GM08714 (cell line): ENCODE results near the gene MPRIP.

ENCODE experiments used
- H3K4me3 ChIP-seq: fragments of 200-500 bp; sonication (Bioruptor generic); 2 replicates; pipeline ENCODE4 v1.5.1; 2014; ENCODE audit warnings: mild to moderate bottlenecking, low read length, inconsistent platforms
- ZNF274 ChIP-seq: IDR thresholded peaks from 2 replicates; pipeline ENCODE4 v1.6.1; 2012; ENCODE audit warnings: mild to moderate bottlenecking, low read depth, low read length

MPRIP gene

DNA sequence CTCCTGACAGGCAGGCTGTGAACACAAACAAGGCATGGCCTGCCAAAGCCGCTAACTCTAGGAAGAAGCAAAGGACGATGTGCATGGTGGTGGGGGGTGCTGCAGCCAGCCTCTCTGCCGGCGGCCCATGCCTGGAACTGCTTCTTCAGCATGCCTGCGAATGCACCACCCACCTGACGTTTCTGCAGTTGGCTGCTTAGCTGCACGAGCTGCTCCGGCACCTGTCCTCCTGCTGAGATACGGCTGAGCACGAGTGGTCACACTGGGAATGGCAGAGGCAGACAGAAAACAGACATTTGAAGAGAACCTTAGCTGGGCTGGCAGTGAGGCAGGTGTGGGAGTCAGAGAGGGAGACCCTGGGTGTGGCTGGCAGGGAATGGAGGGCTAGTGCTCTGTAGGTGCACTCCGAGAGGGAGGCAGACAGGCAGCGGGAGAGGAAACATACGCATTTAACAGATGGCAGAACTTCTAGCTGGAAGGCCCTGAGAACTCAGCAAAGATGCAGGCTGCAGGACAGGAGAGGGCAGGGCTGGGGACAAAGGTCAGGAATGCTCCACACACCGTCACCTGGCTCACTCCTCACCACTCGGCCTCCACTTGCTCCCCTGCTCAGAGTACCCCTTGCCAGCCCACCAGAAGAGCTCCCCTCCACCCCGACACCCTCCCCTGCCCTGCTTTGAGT lies 189.5 kb downstream of the MPRIP start:
- no peak for TF ChIP-seq ZNF274

DNA sequence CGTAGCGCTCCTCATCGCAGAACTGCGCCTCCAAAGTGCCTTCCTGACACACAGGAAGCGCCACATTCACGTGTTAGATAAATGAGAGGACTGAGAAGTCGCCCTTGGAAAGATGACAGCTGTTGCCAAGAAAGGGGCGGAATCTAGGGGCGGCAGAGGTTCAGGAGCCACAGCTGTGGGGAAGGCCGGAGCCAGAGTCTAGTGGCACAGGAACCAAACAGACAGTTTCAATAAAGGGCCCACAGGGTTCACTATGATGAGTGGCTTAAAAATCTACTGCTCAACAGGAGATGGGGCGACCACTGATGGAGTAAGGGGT lies 190.0 kb downstream of the MPRIP start:
- TF ChIP-seq ZNF274: no peak

More for the DNA sequence above, 189.5 kb downstream of the MPRIP start:
- no peak overlapping the region for H3K4me3 ChIP-seq

DNA sequence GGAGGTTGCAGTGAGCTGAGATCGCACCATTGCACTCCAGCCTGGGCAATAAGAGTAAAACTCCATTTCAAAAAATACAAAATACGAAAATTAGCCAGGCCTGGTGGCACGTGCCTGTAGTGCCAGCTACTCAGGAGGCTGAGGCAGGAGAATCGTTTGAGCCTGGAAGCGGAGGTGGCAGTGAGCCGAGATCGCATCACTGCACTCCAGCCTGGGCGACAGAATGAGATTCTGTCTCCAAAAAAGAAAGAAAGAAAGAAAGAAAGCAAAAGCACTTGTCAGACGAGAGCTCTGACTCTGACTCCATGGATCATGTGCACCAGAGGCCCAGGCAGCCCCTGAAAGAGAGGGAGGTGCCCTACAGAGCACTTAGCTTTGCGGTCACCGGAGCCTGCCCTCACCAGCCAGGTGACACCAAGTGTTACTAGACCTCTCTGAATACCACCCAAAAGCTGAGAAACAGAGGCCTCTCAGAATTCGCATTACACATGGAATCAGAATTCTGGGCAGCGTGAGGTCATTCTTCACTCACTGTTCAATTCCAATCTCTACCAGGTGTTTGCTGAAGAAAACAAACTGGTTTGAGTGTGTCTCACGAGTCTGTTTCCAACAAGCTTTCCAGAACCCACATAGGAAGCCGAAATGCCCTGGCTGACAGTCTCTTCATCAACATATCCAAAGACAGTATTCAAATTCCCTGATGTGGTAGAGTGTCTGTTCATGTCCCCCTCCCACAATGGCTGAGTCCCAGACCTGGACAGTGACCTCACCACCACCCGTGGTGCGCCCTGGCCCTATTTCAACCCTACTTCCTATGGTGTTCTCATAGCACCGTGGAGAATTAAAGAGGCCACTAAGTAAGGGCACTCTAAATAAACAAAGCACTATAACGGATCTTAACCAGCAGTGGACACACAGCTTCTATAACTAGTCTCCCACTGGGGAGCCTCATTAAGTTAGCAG lies 193.2 kb downstream of the MPRIP start:
- H3K4me3 ChIP-seq: peak overlapping the region; percentile 94
- TF ChIP-seq ZNF274: no peak

More for the DNA sequence above, 190.0 kb downstream of the MPRIP start:
- H3K4me3 ChIP-seq: no peak overlapping the region

DNA sequence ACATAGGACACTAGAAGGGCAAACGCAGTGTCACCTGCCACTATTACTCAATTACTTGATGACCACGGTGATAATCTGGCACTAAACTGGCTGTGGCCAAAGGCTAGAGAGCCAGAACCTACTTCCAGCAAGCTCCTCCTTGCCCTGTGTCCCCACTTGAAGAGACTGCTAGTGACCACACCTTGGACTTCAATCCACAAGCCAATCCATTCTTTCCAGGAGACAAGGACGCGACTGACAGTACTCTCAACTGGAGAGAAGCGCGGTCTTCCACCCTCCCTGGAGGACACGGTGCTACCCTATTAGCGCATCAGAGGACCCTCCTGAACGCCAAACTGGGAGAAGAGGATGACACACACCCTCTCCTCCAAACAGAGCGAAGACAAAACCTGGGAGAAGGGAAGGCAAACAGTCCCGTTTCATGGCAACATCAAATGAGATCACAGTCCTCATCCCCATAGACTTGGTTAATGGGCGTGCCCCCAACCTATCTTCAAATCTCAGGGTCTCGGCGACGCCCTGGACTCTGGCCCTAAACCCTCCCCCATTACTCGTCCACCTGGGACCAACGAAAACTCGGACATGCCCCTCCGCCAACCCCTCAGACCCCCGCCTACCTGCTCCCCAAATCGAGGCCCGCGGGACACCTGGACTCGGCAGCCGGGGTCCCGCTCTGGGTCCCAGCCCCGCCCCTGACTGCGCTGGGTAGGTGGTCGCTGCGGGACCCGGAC lies 194.2 kb downstream of the MPRIP start:
- peak overlapping the region; percentile 94 for H3K4me3 ChIP-seq
- TF ChIP-seq ZNF274: no peak

DNA sequence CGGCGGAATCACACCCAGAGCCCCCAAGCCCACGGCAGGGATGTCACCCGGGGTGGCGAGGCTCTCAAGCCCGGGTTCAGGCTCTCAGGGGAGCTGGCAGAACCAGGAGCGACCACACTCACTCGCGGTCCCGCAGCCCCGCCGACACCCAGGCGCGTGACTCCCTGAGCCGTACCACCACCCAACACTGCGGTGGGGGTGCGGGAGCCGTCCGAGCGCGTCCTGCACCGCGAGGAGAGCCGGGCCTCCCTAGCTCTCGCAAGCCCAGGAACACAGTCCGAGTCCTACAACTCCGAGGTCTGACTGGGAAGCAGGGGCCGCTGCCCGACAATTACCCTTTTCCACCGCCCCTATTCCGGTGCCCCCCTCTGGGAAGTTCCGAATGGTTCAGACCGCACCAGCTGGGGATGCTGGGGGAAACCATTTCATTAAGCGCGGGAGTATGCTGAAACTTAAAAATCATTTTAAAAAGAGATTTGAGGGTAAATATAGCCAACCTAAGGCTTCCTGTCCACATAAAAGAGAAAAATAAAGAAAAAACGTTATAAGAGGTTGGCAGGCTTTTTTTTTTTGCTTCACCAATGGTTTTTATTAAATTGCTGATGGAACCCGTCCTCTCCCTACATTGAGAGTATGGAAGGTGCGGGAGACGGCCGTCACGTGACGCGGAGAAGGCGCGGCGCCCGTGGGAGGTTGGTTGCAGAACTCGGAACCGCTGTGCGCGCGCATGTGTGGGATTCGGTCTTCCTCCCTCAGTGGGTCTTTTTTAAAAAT lies 195.0 kb downstream of the MPRIP start, which contains the start of gene FLCN:
FLCN (minus strand) TSS at position 143 of the 774 bp plus-strand sequence. CDS start 9,031 bp downstream, outside the sequence.
- H3K4me3 ChIP-seq: peak within 1 kb of the TSS; percentile 94
- TF ChIP-seq ZNF274: no peak

DNA sequence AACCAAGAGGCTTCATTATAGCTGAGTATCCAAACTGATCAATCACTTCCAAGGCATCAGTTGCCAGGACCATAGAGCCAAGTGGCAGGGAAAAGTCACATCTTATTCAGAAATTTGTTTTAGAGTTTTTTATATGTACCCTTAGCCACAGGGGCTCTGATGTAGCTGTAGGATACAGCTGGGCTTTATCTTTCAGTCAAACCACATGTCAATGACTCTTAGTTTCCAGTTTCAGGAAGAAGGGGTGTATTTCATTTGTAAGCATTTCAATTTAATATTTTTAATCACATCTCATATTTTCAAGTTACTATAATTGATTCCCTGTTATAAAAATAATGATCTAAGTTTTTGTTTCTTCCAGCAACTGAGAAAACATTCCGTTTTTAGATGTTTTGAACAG lies 197.6 kb downstream of the MPRIP start:
- no peak overlapping the region for H3K4me3 ChIP-seq
- TF ChIP-seq ZNF274: no peak

DNA sequence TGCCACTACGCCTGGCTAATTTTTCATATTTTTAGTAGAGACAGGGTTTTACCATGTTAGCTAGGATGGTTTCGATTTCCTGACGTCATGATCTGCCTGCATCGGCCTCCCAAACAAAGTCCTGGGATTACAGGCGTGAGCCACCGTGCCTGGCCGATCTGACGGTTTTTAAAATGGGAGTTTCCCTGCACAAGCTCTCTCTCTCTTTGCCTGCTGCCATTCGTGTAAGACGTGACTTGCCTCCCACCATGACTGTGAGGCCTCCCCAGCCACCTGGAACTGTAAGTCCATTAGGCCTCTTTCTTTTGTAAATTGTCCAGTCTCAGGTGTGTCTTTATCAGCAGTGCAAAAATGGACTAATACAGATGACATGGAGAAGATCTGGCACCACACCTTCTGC lies 199.4 kb downstream of the MPRIP start:
- TF ChIP-seq ZNF274: no peak
- H3K4me3 ChIP-seq: no peak overlapping the region

DNA sequence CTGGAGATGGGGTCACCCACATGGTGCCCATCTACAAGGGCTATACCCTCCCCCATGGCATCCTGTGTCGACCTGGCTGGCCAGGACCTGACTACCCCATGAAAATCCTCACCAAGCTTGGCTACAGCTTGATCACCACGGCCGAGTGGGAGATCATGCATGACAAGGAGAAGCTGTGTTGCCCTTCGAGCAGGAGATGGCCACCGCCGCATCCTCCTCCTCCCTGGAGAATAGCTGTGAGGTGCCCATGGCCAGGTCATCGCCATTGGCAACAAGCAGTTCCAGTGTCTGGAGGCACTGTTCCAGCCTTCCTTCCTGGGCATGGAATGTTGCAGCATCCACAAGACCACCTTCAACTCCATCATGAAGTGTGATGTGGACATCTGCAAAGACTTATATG lies 200.0 kb downstream of the MPRIP start:
- no peak overlapping the region for H3K4me3 ChIP-seq
- no peak for TF ChIP-seq ZNF274
